GM18868 (cell line): ENCODE results near the gene KPNA4.
"Not testable (repeated sequence)": the region's sequence is repeated elsewhere in the genome, so short reads cannot be mapped to it uniquely, and the experiment has no call there.

ENCODE experiments used
- ATAC-seq: cut with Tn5 transposase; IDR thresholded peaks from one replicate; pipeline ENCODE4 v1.9.1; 2021; ENCODE audit warnings: mild to moderate bottlenecking, moderate library complexity; ENCODE audit not compliant: unreplicated experiment

The KPNA4 gene

DNA sequence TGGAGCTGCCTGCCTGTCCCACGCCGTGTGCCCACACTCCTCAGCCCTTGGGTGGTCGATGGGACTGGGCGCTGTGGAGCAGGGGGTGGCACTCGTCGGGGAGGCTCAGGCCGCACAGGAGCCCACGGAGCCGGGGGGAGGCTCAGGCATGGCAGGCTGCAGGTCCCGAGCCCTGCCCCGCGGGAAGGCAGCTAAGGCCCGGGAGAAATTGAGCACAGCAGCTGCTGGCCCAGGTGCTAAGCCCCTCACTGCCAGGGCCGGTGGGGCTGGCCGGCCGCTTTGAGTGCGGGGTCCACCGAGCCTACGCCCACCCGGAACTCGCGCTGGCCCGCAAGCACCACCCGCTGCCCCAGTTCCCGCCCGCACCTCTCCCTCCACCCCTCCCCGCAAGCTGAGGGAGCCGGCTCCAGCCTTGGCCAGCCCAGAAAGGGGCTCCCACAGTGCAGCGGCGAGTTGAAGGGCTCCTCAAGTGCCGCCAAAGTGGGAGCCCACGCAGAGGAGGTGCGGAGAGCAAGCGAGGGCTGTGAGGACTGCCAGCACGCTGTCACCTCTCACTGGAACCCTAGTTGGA, 8.7 kb upstream of the KPNA4 start:
- ATAC-seq, result not testable (repeated sequence)

GRCh38 chr3:160569894-160570652, 4.7 kb upstream of the KPNA4 start:
- no peak for ATAC-seq

DNA sequence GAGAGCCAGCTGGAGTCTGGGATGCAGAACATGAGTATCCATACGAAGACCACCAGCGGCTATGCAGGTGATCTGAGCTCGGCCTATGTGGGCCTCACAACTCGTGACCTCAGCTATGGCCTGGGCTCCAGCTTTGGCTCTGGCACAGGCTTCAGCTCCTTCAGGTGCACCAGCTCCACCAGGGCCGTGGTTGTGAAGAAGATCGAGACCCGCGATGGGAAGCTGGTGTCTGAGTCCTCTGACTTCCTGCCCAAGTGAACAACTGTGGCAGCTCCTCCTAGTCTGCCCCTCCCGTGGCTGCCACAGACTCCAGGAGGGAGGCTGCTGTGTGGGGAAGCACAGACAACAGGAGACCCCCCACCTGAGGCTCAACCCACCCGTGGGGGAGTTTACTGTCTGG, 3.6 kb upstream of the KPNA4 start:
- no peak for ATAC-seq

DNA sequence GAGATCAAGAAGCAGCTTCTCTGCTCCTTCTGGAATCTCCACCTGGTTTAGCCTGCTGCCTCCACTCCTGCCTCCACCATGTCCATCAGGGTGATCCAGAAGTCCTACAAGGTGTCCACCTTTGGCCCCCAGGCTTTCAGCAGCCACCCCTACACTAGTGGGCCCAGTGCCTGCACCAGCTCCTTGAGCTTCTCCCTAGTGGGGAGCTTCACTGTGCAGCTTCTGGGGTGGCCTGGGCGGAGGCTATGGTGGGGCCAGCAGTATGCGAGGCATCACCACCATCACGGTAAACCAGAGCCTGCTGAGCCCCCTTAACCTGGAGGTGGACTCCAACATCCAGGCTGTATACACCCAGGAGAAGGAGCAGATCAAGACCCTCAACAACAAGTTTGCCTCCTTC, 2.4 kb upstream of the KPNA4 start:
- no peak for ATAC-seq

DNA sequence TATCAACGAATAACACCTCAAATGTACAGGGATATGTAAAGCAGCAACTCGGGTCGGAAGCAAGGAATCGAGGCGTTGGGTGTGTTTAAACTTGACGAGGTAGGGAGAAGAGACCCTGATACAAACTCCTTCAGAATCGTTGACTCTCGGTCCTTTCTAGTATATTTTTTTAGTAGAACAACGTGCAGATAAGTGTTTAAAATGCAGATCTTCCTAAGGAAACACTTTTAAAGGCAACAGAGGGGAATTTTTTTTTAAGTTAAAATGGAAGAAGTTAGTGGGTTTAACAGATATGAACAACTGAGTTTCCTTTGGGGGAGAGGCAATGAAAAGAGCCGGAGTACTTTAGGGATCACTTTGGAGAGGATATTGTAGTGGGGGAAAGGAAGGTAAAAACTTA, 1.1 kb upstream of the KPNA4 start:
- no peak for ATAC-seq

DNA sequence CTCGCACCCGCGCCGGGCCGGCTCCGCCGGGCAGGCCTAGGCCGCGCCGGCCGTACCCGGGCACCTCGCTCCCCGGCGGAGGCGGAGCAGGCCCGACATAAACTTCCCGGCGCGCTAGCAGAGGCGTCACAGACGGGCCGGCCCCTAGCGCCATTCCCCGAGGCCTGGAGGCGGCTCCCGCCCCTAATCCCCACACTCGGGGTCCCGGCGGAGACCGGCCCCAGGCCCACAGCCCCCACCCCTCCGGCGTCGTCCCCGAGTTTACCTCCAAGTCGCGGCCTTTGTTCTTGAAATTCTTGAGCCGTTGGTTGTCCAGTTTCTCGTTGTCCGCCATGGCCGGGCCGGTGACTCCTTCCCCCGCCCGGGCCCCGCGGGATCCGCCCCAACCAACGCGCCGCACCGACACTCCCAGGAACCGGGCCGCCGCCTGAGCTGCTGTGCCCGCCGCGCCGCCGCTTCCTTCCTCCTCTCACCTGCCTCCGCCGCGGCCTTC, 376 bp downstream of the KPNA4 start:
- ATAC-seq, result peak; percentile 37

DNA sequence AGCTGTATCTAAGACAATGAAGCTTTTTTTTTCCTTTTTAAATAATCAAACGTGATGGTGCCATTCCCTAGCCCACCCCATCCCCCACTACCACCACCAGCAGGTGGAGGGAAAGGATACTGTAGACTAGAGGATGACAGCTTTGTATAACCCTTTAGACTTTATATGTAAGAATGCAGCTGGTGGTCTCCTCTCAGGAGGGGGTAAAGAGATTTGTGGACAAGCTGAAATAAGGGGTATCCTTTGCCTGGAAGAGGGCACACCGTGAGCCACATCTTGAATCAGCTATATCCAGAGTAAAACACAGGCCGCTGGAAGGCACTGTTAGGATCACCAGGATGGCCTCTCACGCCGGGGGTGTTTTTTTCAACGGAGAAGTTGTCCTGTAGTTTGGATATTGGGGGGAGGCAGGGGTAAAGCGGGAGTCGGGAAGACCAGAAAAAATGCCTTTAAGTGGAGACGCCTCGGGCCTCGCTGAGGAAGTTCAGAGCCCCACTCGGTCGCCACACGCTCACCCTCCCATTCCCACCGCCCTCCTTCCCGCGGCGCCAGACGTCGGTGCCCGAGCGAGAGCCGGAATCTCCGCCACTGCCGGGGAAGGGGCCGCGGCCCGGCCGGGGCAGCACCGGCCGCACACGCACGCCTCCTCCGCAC, 986 bp downstream of the KPNA4 start:
- no peak for ATAC-seq

- ATAC-seq, result no peak
Measured at GRCh38 chr3:160562952-160563351, 2.4 kb downstream of the KPNA4 start.

GRCh38 chr3:160557571-160557970, 7.8 kb downstream of the KPNA4 start:
- ATAC-seq, result no peak

GRCh38 chr3:160556141-160556540, 9.2 kb downstream of the KPNA4 start:
- no peak for ATAC-seq

DNA sequence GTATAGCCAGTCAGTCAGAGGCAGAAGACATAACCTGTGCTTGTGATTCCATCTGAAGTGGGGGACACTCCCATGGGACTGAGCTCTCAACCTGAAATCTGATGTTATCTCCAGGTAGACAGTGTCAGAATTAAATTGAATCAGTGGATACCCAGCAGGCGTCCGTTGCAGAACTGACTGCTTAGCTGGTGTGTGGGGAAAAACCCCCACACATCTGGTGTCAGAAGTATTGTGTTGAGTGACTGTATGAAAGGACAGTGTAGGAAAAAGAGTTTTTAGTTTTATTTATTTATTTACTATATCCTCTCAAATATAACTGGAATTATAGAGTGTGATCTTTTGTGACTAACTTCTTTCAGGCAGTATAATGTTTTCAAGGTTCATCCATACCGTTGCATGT, 10.4 kb downstream of the KPNA4 start:
- ATAC-seq, result peak; percentile 50

- no peak for ATAC-seq
Measured at GRCh38 chr3:160553827-160554226, 11.5 kb downstream of the KPNA4 start.

GRCh38 chr3:160546727-160547126, 18.6 kb downstream of the KPNA4 start:
- peak; percentile 56 for ATAC-seq

- ATAC-seq, result no peak
Measured at GRCh38 chr3:160545504-160545871, 19.9 kb downstream of the KPNA4 start.

GRCh38 chr3:160544844-160545503, 20.4 kb downstream of the KPNA4 start:
- peak; percentile 35 for ATAC-seq

- ATAC-seq, result no peak
Measured at GRCh38 chr3:160540551-160540950, 24.8 kb downstream of the KPNA4 start.

- ATAC-seq, result no peak
Measured at GRCh38 chr3:160538895-160539294, 26.5 kb downstream of the KPNA4 start.

GRCh38 chr3:160537729-160538128, 27.6 kb downstream of the KPNA4 start:
- ATAC-seq, result no peak

- ATAC-seq, result no peak
Measured at GRCh38 chr3:160532371-160532770, 33.0 kb downstream of the KPNA4 start.

- no peak for ATAC-seq
Measured at GRCh38 chr3:160531311-160531710, 34.1 kb downstream of the KPNA4 start.

GRCh38 chr3:160516391-160516790, 49.0 kb downstream of the KPNA4 start:
- not testable (repeated sequence) for ATAC-seq

GRCh38 chr3:160501325-160501724, 64.0 kb downstream of the KPNA4 start:
- no peak for ATAC-seq
